Measurements from ENCODE around the gene TMEM88. TPM values are rescaled to one million over a fixed set of nuclear protein-coding genes. Genes with fewer than 3 reads are reported as not detected.

Gene TMEM88
- total RNA-seq, 4 donors from 2014 or later, result 1.5 to 3.8 (median 1.6) TPM; not detected in 1

DNA sequence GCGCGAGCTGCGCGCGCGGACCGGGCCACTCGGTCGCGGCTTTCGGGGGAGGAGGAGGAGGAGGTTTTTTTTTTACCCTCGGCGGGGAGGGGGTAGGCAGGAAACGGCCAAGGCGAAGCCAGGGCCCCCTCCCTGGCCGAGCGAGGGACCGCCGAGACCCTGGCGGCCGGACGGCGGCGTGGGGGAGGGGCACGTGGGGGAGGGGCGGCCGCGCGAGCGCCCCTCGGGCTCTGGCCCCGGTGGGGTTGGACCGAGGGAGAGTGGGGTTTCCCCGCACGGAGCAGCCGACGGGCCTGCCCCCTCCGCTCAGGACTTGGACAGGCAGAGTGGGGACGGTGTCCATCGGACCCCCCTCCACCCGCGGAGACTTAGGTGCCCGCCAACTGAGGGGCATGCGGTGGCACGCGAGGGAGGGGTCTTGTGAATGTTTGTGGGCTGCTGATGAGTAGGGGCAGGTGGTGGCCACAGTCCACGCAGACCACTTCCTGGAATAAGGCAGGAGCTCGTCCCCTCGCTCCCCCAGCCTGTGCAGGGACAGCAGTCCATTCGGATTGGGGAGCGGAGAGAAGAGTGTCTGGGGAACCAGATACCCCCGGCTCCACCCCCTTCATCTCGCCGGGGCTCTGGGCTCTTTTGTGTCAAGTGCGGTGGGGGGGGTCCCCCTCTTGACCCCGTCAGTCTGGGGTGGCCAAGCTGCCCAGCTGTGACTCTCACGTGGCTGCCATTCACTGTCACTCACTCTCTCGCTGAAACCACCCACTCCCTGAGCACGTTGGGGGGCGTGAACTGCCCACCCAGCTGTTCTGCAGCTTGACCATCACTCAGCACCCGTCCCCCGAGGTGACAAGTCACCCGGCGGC is 30.7 kb downstream of the TMEM88 start:
- no peaks in the 10 kb centered on the region for H3K27me3 ChIP-seq
- 0% methylated on average over 2 to 6 of the region's 64 CpGs for WGBS, 2 donors
- peak overlapping the region; percentile 85 to 97 (median 89) for H3K4me3 ChIP-seq
- H3K4me1 ChIP-seq, result peaks cover 50 to 91% (median 59%) of the 10 kb centered on the region in 3 donors
- intact Hi-C loops (cut with DNase I), result no loop called here
- TF ChIP-seq POLR2A (IDR thresholded peaks at IDR 0.05), result no peak
- peaks cover 0 to 24% (median under 1%) of the 10 kb centered on the region in 3 donors for H3K36me3 ChIP-seq
- DNase-seq, result no peak
- peak overlapping the region; percentile 98 to 99 (median 98) for H3K27ac ChIP-seq
- H3K9me3 ChIP-seq, result no peaks in the 10 kb centered on the region

DNA sequence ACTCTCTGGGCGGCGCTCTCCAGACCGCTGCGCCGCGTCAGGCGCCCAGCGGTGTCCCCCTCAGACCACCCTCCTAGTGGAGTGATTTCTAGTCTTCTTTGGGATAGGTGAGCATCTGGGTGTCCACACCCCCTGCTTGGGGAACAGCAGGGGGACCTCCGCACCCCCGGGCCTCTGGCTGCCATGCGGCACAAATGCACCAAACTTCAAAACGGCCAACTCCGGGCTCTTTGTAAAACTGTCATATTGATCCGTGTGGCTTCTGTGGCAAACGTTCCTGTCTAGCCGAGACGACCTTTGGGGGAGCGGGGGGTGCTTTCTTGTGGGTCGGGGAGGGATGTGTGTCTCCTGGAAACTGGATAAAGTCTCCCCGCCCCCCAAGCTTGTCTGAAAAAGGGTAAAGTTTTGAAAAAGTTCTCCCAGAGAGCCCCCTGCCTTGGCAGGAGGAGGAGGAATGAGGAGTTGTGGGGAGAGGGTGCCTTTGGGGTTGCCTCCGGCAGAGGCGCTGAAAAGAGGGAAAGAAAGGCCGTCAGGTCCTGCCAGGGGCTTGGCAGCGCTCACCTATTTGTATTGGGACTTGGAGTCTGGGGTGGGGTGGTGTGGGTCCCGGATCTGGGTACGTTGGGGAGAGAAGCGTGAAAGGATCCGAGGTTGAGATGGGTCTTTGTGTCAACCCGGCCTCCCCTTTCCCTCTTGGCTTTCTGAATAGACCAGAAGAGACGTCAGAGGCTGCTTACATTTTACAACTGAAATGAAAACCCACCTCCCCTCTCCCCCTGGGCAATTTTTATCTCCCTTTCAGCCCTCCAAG is 31.6 kb downstream of the TMEM88 start:
- Histone ChIP-seq H3K4me3 (peak overlapping the region; percentile 85 to 97 (median 89)), H3K27ac (peak overlapping the region; percentile 98 to 99 (median 98)), H3K36me3 (peaks cover 8 to 24% (median 9%) of the 10 kb centered on the region in 3 donors), H3K27me3 (no peaks in the 10 kb centered on the region), H3K4me1 (peaks cover 47 to 86% (median 59%) of the 10 kb centered on the region in 3 donors), H3K9me3 (no peaks in the 10 kb centered on the region)
- intact Hi-C loops (cut with DNase I), result no loop called here
- DNase-seq, result no peak
- WGBS, 2 donors, result 0 to 2% methylated on average over 10 to 19 of the region's 30 CpGs
- TF ChIP-seq POLR2A (IDR thresholded peaks at IDR 0.05), result no peak
- TF ChIP-seq, protein P1, sequence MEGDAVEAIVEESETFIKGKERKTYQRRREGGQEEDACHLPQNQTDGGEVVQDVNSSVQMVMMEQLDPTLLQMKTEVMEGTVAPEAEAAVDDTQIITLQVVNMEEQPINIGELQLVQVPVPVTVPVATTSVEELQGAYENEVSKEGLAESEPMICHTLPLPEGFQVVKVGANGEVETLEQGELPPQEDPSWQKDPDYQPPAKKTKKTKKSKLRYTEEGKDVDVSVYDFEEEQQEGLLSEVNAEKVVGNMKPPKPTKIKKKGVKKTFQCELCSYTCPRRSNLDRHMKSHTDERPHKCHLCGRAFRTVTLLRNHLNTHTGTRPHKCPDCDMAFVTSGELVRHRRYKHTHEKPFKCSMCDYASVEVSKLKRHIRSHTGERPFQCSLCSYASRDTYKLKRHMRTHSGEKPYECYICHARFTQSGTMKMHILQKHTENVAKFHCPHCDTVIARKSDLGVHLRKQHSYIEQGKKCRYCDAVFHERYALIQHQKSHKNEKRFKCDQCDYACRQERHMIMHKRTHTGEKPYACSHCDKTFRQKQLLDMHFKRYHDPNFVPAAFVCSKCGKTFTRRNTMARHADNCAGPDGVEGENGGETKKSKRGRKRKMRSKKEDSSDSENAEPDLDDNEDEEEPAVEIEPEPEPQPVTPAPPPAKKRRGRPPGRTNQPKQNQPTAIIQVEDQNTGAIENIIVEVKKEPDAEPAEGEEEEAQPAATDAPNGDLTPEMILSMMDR (IDR thresholded peaks at IDR 0.05), result no peak

DNA sequence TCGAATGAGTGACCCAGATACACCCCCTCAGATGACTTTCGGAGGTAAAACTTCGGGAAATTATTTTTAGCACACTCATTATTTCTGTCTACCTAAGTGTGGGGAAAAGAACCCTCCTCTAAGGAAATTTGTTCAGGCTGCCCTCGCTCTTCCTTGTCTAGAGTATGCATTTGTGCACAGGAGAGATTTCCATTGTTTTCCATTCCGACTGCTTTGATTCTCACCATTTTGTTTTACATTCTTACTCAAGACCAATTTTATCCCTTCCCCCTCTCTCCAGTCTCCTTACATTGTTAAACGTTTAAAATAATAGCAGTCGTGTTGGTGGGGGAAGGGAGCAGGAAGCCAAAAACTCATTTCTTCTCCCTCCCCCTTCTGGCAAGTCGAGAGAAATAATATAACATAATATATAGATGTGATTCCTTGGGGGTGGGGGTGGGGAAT is 32.2 kb downstream of the TMEM88 start:
- no peaks in the 10 kb centered on the region for H3K9me3 ChIP-seq
- TF ChIP-seq, protein P1 (IDR thresholded peaks at IDR 0.05), result peak in 1 of 6 experiments; percentile 34
- TF ChIP-seq POLR2A (IDR thresholded peaks at IDR 0.05), result no peak
- intact Hi-C loops (cut with DNase I), result no loop called here
- no peaks in the 10 kb centered on the region for H3K27me3 ChIP-seq
- H3K27ac ChIP-seq, result peak overlapping the region; percentile 98 to 99 (median 98)
- peak overlapping the region; percentile 85 to 97 (median 89) for H3K4me3 ChIP-seq
- peaks cover 13 to 24% (median 14%) of the 10 kb centered on the region in 3 donors for H3K36me3 ChIP-seq
- DNase-seq, result no peak
- WGBS, 2 donors, result 2% methylated on average over 8 of the region's 8 CpGs
- peaks cover 42 to 80% (median 54%) of the 10 kb centered on the region in 3 donors for H3K4me1 ChIP-seq

DNA sequence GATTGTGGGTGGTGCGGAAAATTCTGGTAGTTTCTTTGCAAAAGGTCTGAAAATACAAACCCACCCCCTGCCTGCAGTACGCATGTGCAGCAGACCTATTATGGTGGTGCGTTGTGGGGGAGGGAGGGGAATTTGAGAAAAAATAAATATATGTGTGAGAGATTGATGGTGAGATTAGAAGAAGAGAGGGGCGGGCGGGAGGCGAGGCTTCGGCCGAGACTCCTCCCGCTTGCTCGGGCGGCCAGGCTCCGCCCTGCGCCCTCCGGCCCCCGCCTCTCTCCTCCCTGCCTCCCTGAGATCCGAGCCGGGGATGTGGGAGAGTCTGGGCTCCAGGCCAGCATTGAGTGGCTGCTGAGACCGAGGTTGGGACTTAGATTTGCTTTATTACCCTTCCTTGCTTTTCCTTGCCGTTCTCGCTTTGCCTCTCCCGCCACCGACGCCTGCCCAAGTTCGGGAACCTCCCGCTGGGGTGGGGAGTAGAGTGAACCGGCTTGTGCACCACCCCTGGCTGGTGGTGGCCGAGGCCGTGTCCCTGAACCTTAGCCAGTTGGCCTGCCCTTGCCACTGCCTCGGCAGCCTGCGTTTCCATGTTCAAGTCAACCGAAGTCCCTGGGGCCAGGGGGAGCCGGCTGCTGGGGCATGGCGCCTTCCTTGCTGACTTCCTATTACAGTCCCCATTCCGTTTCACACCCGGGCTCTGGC is 32.8 kb downstream of the TMEM88 start:
- peaks cover 13 to 29% (median 14%) of the 10 kb centered on the region in 3 donors for H3K36me3 ChIP-seq
- DNase-seq, result no peak
- 0% methylated on average over 18 to 30 of the region's 35 CpGs for WGBS, 2 donors
- peak overlapping the region; percentile 98 to 99 (median 98) for H3K27ac ChIP-seq
- no peaks in the 10 kb centered on the region for H3K9me3 ChIP-seq
- H3K27me3 ChIP-seq, result no peaks in the 10 kb centered on the region
- intact Hi-C loops (cut with DNase I), result no loop called here
- H3K4me3 ChIP-seq, result peak overlapping the region; percentile 85 to 97 (median 89)
- TF ChIP-seq, protein P1 (IDR thresholded peaks at IDR 0.05), result peak in 1 of 6 experiments; percentile 30
- TF ChIP-seq POLR2A (IDR thresholded peaks at IDR 0.05), result peak in 3 of 4 donors; percentile 26 to 60 (median 30)
- H3K4me1 ChIP-seq, result peaks cover 38 to 74% (median 48%) of the 10 kb centered on the region in 3 donors

Measured in esophagus squamous epithelium (tissue), 5 donors.